GM21576 (cell line): ENCODE results near the gene C10orf90.

Experiments used
- ATAC-seq: cut with Tn5 transposase; IDR thresholded peaks from one replicate; pipeline ENCODE4 v1.9.1; 2021; ENCODE audit warnings: mild to moderate bottlenecking, moderate library complexity; ENCODE audit not compliant: unreplicated experiment

The C10orf90 gene

DNA sequence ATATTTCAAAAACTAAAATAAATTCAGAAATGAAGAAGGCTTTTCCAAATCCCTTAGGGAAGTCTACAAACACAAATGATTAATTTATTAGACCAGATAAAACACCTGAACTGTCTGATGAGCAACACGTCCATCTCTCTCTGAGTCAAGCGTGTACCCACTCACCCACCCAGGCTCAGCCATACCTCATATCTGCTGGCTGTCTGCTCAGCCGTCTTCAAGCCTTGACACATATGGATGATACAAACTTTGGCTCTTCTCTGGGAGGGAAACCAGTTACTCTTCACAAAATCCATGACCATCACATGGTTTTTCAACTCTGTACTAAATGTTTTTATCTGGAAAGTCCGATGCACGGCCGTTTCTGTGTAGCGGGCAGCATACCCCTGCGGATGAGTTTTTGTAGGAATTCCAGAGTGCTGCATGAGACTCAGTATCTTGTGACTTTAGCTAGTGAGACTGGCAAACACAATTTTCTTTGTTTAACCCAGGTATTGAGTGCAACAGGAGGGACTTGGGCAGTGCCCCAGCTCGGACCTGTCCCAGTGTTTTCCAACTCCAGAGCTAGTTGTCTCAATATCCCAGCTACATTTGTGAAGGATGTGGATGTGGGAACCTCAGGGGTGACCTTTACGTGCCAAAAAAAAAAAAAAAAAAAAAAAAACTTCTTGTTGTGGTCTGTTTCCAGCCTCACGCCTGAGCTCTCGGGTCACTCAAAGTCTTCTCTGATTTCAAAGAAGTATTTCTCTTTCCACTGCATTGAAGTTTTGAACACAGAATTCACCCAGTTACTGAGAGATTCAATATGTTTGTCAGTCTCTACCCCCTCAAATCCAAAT is at the start of gene C10orf90:
C10orf90 (minus strand) TSS at position 638 of the 839 bp plus-strand sequence; CDS start at position 425, 213 bp downstream.
- no peak for ATAC-seq

DNA sequence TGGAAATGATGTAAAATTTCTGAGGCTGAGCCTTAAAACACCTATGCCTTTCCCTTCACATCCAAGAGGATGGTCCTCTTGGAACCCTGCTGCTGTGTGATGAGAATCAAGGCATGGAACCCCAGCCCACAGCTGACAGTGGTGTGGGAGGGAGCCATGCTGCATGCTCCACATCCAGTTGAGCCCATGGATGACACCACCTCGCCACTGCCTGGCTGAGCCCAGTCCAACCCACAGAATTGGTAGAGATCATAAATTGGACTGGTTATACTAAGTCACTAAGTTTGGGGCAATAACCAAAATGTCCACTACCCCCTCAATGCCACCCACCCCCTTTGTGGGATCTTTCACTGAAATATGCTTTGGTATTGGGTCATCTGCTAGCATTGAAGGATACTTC is 45.9 kb upstream of the C10orf90 start:
- no peak for ATAC-seq

DNA sequence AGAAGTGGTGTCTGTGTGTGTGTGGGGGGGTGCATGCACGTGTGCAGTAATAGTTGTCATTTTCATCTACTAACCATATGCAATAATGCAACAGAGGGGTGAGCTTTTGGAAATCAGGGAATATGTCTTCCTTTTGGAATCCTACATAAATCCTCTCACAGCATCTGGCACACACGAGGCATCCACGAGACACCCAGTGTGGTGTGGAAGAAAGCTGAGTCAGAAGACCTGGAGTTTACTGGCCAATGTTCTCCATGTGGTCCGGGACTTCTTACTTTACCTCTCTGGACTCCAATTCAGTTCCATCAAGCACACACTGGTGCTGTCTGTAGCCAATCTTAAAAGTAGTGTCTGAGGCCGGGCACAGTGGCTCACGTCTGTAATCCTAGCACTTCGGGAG is 43.1 kb upstream of the C10orf90 start:
- no peak for ATAC-seq

DNA sequence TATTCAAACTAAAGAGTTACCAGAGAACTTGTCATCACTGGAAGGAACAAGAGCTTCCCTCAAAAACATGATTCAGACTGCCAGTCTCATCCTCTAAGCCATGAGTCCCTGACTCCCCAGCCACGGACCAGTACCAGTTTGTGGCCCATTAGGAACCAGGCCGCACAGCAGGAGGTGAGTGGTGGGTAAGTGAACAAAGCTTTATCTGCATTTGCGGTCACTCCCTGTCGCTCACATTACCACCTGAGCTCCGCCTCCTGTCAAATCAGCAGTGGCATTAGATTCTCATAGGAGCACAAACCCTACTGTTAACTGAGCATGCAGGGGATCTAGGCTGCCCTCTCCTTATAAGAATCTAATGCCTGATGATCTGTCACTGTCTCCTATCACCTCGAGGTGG is 42.2 kb upstream of the C10orf90 start:
- no peak for ATAC-seq

DNA sequence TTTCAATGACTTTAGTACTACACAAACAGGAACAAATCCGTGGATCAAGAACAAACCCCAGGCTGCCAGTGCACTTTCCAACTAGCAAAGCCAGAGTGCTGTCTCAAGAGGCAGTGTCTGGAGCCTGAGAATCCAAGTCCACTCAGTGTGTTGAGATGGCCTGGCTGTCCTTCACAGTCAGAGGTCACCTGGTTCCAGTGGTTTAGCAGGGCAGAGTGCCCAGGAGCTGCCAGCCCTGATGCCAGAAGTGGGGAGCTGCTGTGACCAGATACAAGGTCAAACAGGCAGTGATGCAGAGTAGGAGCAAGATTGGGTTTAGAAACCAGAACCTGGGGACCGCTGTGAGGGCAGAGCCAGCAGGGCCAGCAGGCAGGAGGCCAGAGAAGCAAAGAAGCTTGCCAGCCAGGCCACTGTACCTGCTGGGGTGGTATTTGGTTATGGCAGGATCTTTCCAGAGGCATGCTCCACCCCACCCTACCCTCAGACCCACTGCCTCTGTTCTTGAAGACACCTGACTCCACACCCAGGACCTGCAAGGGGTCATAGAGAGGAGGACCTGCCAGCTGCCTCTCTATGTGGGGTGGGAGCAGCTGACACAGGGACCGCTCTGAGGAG is 35.6 kb upstream of the C10orf90 start:
- ATAC-seq, result no peak

DNA sequence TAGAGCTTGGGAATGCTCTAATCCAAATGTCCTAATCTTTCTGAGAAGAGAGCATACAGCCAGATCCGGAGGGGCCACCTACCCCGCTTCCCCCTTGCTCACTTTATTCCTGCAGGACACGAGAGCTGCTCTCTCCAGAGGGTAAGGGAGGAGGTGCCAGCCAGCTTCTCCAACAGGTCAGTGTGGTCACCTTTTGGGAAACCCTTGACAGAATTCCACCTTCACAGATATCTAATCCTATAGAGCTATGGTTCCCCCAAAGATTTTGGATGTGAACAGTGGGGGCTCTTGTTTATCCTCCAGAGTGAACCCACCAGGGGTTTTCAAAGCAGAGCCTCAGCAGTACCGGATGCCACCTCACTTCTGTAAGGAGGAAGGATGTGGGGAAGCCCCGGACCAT is 34.6 kb upstream of the C10orf90 start:
- no peak for ATAC-seq

GRCh38 chr10:126704649-126705048 is 34.2 kb upstream of the C10orf90 start:
- no peak for ATAC-seq

DNA sequence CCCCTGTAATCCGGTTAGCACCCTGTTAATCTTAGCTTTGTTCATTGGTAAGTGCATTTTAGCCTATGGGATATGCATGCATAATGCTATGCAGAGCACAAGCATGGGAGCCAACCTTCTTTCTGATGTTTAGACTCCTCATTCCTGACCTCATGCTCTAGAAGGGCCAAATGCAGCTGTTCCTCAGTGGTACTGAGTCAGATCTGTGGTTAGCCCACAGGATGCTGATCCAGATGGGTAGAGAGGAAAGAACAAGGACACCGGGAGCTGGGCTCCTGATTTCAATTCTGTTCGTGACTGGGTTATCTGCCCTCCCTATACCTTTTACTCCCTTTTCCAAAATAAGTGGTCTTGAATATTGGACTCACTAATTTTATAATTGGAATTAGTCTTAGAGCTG is 31.7 kb upstream of the C10orf90 start:
- no peak for ATAC-seq

DNA sequence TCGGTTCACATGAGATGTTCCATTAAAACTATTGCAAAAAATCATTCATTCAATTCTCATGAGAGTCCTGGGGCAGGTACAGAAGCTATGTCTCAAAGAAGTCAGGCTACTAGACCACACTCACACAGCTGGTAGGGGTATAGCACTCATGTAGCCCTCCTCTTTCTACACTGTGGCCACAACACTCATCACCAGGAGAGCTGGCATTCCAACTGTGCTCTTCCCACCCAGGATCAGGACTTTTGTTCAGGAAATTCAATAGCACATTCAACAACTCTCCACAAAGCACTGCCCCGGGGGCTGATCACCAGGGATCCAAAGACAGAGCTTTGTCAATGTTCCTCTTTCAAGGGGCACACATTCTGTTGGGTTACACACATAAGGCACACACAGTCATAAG is 31.0 kb upstream of the C10orf90 start:
- ATAC-seq, result no peak

- ATAC-seq, result no peak
Measured at GRCh38 chr10:126696684-126697083, 26.2 kb upstream of the C10orf90 start.

- ATAC-seq, result no peak
Measured at GRCh38 chr10:126691456-126691855, 21.0 kb upstream of the C10orf90 start.

- ATAC-seq, result no peak
Measured at GRCh38 chr10:126690534-126690933, 20.0 kb upstream of the C10orf90 start.

DNA sequence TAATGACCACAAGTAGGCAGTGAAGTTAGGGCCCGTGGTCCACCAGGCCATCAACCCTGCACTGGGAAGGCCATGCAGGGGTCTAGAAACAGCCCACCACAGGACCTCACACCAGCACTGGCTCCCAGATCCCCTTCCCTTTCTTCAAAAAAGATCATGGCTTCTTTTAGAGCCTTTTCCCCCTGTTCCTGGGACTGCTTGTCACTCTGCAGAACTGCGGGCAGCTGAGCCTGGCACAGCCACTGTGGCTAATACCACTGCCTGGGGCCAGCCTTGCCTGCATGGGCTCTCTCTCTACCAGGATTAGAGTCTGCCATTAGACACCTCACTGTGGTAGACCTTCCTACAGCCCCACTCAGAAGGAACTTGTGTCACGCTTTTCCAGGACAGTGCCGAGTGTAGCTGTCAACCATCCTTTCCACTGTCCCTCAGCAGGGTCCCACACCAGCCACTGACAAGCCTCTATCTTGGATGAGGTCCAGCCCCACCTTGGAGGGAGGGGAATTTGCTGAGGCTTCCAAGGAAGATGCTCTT is 19.0 kb upstream of the C10orf90 start:
- ATAC-seq, result no peak

- ATAC-seq, result no peak
Measured at GRCh38 chr10:126687121-126687606, 16.7 kb upstream of the C10orf90 start.

- no peak for ATAC-seq
Measured at GRCh38 chr10:126686719-126687118, 16.2 kb upstream of the C10orf90 start.

DNA sequence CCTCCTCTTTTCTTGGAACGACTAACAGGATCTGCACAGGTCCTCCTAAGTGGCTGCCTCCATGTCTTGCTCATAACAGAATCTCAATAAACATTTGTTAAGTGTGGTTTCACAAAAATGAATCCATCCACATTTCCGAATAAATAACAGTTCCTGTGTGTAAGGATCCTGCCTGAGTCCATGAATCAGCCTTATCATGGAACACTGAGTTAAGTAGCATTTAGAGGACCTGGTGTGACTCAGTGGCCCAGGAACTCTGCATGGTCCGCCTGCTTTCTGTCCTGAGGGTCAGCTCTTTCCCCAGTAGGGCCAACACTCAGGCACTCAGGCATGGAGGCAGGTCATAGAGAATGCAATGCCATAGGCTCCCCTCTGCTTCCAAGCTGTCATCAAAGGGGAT is 15.8 kb upstream of the C10orf90 start:
- ATAC-seq, result no peak

- no peak for ATAC-seq
Measured at GRCh38 chr10:126685756-126686155, 15.3 kb upstream of the C10orf90 start.

GRCh38 chr10:126684171-126684745 is 13.8 kb upstream of the C10orf90 start:
- no peak for ATAC-seq

- ATAC-seq, result no peak
Measured at GRCh38 chr10:126683466-126683865, 13.0 kb upstream of the C10orf90 start.

DNA sequence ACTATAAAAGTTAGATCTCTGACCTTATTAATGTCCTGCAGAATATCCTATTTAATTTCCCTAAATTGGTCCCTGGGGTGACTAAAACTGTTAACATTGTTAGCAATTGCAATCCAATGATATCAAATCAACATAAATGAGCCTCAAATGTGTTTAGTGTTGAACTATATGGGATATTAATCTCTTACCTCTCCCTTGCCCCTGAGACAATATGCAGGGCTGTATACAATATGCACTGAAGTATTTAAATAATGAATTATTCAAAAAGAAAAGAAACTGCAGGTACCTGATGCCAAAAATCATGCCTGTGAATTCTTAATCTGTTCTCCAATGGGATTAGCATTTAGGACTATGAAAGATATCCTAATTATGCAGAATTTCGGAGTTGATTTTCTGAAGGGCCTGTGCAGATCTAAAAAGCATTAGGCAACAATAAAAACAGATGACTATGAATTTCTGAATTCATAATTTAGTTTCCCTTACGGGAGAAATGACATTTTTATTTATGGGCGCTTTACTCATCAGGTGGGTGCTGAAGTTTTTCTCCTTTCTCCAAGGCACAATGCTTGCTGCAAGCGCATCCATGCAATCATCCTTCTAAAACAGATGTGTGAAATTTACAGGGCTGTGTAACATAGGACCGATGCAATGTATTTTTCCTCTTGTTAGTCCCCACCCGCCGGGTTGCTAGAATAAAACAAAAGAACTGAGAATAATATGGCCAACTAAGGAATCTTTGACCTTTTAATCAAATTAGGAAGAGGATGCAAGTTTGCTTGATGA is 5.4 kb upstream of the C10orf90 start:
- ATAC-seq, result no peak
